K562 (cell line): ENCODE measurements around the gene AIDA. TPM values are rescaled to one million over a fixed set of nuclear protein-coding genes. Genes with fewer than 3 reads are reported as not detected.

ENCODE experiments used
- ARHGAP35 ChIP-seq: fragments of 450-650 bp; IDR thresholded peaks from 2 replicates; pipeline ENCODE4 v1.6.1; 2018; ENCODE audit not compliant: partially characterized antibody
- CHD7 ChIP-seq: fragments of 200-600 bp; sonication (generic); IDR thresholded peaks from one replicate; pipeline ENCODE4 v1.6.1; 2012; ENCODE audit warnings: mild to moderate bottlenecking, low read depth, low read length, inconsistent platforms
- E2F6 ChIP-seq, 2 experiments: IDR thresholded peaks; 2 replicates each; pipeline ENCODE4 v1.6.1; 2011; ENCODE audit warnings: borderline replicate concordance in 1 of 2, control low read depth in 1 of 2, low read depth in 1 of 2, low read length in 1 of 2, mild to moderate bottlenecking in 1 of 2, mixed read lengths in 1 of 2, moderate library complexity in 1 of 2; ENCODE audit not compliant: insufficient read depth in 1 of 2, insufficient read length in 1 of 2, poor library complexity in 1 of 2, severe bottlenecking in 1 of 2; ENCODE audit errors: extremely low read depth in 1 of 2
- ILF3 ChIP-seq: fragments of 450-650 bp; IDR thresholded peaks from 2 replicates; pipeline ENCODE4 v1.6.1; 2018; ENCODE audit warnings: antibody characterized with exemption, mild to moderate bottlenecking, moderate library complexity, borderline replicate concordance
- MED1 ChIP-seq: sonication (generic); formaldehyde crosslinking; IDR thresholded peaks from 2 replicates; pipeline ENCODE4 v1.8.1; 2023; ENCODE audit warnings: missing genetic modification reagents, borderline replicate concordance
- TBP ChIP-seq: optimal IDR thresholded peaks from 2 replicates; pipeline ENCODE3; 2011; ENCODE audit warnings: low read depth, low read length, improper control_type of control experiment
- ZBTB7A ChIP-seq: IDR thresholded peaks from 2 replicates; pipeline ENCODE4 v1.6.1; 2011; ENCODE audit warnings: low read depth, mild to moderate bottlenecking, low read length, moderate library complexity, borderline replicate concordance; ENCODE audit not compliant: control insufficient read depth
- ZNF586 ChIP-seq: fragments of 450-650 bp; formaldehyde crosslinking; conservative IDR thresholded peaks from 2 replicates; pipeline ENCODE4 v1.4.0; 2020; ENCODE audit warnings: mild to moderate bottlenecking, moderate library complexity
- ZSCAN29 ChIP-seq: fragments of 450-650 bp; IDR thresholded peaks from 2 replicates; pipeline ENCODE4 v1.6.1; 2017
- polyA plus RNA-seq, 8 experiments: library from polyadenylated mRNA; depleted of rRNA in 4 of 8; stranded (reverse) in 5 of 8; unstranded in 3 of 8; fragments of >200 nt; fragmentation: Nextera tagmentation in 2 of 8; fragmentation: Illumina TruSeq in 1 of 8; extraction: Ambion mirVana in 2 of 8; extraction: Trizol in 1 of 8; gene quantifications; 2 replicates each; pipeline versions ENCODE4 v1.2.1 to v1.2.3, GENCODE V29; 2011 to 2014; ENCODE audit warnings: inconsistent platforms in 1 of 8, missing spikeins in 1 of 8
- total RNA-seq, 7 experiments: library from RNA; depleted of rRNA in 6 of 7; stranded (reverse); fragments of >200 nt in 6 of 7; fragmentation: Illumina TruSeq in 2 of 7; extraction: Trizol in 2 of 7; gene quantifications; 2 replicates each; pipeline versions ENCODE4 v1.2.1 to v1.2.3, GENCODE V29; 2011 to 2021; ENCODE audit warnings: low replicate concordance in 1 of 7
- TF ChIP-seq, protein P1 (sequence below): sonication (generic); formaldehyde crosslinking; IDR thresholded peaks from 2 replicates; pipeline ENCODE4 v1.8.0; 2023; ENCODE audit warnings: mild to moderate bottlenecking, missing genetic modification reagents
- TF ChIP-seq, protein P2 (sequence below): fragments of 450-650 bp; IDR thresholded peaks from 2 replicates; pipeline ENCODE4 v1.6.1; 2016; ENCODE audit warnings: antibody characterized with exemption

AIDA gene
- total and polyA plus RNA-seq, 9 of the 15 experiments (the other 6 are each of a cell fraction or from before 2014, with no cell fraction given), result 18.2 to 77.9 (median 24.9) TPM

GRCh38 chr1:222713091-222713961 lies 1.0 kb upstream of the AIDA start (continued):
- TF ChIP-seq ZBTB7A (peak; percentile 95), ARHGAP35 (no peak), ZSCAN29 (no peak), ILF3 (no peak), MED1 (no peak), ZNF586 (no peak), TBP (peak; percentile 84), E2F6 (IDR thresholded peaks at IDR 0.05; ENCODE audit: borderline replicate concordance in 1 of 2, extremely low read depth in 1 of 2, insufficient read depth in 1 of 2, insufficient read length in 1 of 2, low read depth in 1 of 2, low read length in 1 of 2, poor library complexity in 1 of 2, severe bottlenecking in 1 of 2) (peak; percentile 50 to 69), CHD7 (no peak)
- TF ChIP-seq, protein P1, sequence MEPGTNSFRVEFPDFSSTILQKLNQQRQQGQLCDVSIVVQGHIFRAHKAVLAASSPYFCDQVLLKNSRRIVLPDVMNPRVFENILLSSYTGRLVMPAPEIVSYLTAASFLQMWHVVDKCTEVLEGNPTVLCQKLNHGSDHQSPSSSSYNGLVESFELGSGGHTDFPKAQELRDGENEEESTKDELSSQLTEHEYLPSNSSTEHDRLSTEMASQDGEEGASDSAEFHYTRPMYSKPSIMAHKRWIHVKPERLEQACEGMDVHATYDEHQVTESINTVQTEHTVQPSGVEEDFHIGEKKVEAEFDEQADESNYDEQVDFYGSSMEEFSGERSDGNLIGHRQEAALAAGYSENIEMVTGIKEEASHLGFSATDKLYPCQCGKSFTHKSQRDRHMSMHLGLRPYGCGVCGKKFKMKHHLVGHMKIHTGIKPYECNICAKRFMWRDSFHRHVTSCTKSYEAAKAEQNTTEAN (CRISPR knock-in tag), result no peak
- TF ChIP-seq, protein P2, sequence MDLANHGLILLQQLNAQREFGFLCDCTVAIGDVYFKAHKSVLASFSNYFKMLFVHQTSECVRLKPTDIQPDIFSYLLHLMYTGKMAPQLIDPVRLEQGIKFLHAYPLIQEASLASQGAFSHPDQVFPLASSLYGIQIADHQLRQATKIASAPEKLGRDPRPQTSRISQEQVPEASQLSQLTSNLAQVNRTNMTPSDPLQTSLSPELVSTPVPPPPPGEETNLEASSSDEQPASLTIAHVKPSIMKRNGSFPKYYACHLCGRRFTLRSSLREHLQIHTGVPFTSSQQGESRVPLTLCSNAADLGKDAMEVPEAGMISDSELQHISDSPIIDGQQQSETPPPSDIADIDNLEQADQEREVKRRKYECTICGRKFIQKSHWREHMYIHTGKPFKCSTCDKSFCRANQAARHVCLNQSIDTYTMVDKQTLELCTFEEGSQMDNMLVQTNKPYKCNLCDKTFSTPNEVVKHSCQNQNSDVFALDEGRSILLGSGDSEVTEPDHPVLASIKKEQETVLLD, result peak; percentile 92
